Testis (tissue), 2 donors: ENCODE measurements around the gene TRIM71.

Experiments used
- CTCF ChIP-seq, 3 experiments: fragments of 450-650 bp in 2 of 3; fragments of 200-600 bp in 1 of 3; sonication (generic) in 1 of 3; IDR thresholded peaks; one replicate each; pipeline ENCODE4 v1.5.1; 2016 to 2019; ENCODE audit warnings: antibody characterized with exemption in 3 of 3, mild to moderate bottlenecking in 2 of 3, moderate library complexity in 1 of 3
- POLR2A ChIP-seq: fragments of 450-650 bp; IDR thresholded peaks from one replicate; pipeline ENCODE4 v1.6.1; 2017; ENCODE audit warnings: antibody characterized with exemption, mild to moderate bottlenecking, moderate library complexity

GRCh38 chr3:32946973-32947788 lies 129.4 kb downstream of the TRIM71 start:
- TF ChIP-seq CTCF (IDR thresholded peaks at IDR 0.05) (no peak), POLR2A (no peak)
